Type B pancreatic cell (in vitro differentiated cells): ENCODE results near the gene FGF8. TPM values are rescaled to one million over a fixed set of nuclear protein-coding genes. Genes with fewer than 3 reads are reported as not detected.

Experiments used
- DNase-seq: peaks from one replicate; pipeline ENCODE4 v3.0.0; 2021; ENCODE audit warnings: mixed read lengths; ENCODE audit not compliant: unreplicated experiment; ENCODE audit errors: extremely low spot score
- H3K27ac Mint-ChIP-seq: 2 replicates; pipeline ENCODE4 v1.8.0; 2021; ENCODE audit warnings: mild to moderate bottlenecking, mixed read lengths
- H3K27me3 Mint-ChIP-seq: 2 replicates; pipeline ENCODE4 v1.8.0; 2021; ENCODE audit warnings: mixed read lengths
- H3K36me3 Mint-ChIP-seq: 2 replicates; pipeline ENCODE4 v1.8.0; 2021; ENCODE audit warnings: mixed read lengths
- H3K4me1 Mint-ChIP-seq: one replicate; pipeline ENCODE4 v1.8.0; 2021; ENCODE audit warnings: mixed read lengths; ENCODE audit not compliant: unreplicated experiment
- H3K4me3 Mint-ChIP-seq: 2 replicates; pipeline ENCODE4 v1.8.0; 2021; ENCODE audit warnings: mild to moderate bottlenecking, mixed read lengths
- H3K9me3 Mint-ChIP-seq: 2 replicates; pipeline ENCODE4 v1.8.0; 2021; ENCODE audit warnings: mixed read lengths
- total RNA-seq: library from RNA; stranded (reverse); gene quantifications from 2 replicates; pipeline ENCODE4 v1.2.1, GENCODE V29; 2021; ENCODE audit warnings: low replicate concordance
- TF ChIP-seq, protein P1 (sequence below): fragments of 200-600 bp; sonication (generic); conservative IDR thresholded peaks from 2 replicates; pipeline ENCODE4 v1.5.0; 2021; ENCODE audit warnings: antibody characterized with exemption, mild to moderate bottlenecking

FGF8 gene
- total RNA-seq, 1 donor from 2014 or later = 3.8 TPM

DNA sequence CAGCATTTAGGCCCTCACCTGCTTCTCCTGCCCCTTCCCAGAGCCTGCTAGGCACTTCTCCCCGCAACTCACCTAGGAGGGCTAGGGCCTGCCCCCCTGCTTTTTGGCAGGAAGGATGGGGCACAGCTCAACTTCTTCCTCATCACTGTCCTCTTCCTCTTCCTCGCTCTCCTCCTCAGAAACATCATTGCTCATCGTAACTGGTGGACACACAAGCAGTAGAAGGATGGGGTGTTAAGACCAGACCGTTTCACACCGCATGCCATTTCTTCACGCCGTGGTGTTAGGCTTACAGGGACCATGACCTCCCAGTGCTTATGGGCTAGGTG, 5.7 kb upstream of the FGF8 start:
- TF ChIP-seq, protein P1, sequence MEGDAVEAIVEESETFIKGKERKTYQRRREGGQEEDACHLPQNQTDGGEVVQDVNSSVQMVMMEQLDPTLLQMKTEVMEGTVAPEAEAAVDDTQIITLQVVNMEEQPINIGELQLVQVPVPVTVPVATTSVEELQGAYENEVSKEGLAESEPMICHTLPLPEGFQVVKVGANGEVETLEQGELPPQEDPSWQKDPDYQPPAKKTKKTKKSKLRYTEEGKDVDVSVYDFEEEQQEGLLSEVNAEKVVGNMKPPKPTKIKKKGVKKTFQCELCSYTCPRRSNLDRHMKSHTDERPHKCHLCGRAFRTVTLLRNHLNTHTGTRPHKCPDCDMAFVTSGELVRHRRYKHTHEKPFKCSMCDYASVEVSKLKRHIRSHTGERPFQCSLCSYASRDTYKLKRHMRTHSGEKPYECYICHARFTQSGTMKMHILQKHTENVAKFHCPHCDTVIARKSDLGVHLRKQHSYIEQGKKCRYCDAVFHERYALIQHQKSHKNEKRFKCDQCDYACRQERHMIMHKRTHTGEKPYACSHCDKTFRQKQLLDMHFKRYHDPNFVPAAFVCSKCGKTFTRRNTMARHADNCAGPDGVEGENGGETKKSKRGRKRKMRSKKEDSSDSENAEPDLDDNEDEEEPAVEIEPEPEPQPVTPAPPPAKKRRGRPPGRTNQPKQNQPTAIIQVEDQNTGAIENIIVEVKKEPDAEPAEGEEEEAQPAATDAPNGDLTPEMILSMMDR = no peak
- H3K4me3 Mint-ChIP-seq = peak overlapping the region; percentile 99
- H3K9me3 Mint-ChIP-seq = no peaks in the 10 kb centered on the region
- H3K27ac Mint-ChIP-seq = no peak overlapping the region
- H3K36me3 Mint-ChIP-seq = peaks cover 22% of the 10 kb centered on the region
- peaks cover 39% of the 10 kb centered on the region for H3K27me3 Mint-ChIP-seq
- peaks cover 46% of the 10 kb centered on the region for H3K4me1 Mint-ChIP-seq
- no peak for DNase-seq

DNA sequence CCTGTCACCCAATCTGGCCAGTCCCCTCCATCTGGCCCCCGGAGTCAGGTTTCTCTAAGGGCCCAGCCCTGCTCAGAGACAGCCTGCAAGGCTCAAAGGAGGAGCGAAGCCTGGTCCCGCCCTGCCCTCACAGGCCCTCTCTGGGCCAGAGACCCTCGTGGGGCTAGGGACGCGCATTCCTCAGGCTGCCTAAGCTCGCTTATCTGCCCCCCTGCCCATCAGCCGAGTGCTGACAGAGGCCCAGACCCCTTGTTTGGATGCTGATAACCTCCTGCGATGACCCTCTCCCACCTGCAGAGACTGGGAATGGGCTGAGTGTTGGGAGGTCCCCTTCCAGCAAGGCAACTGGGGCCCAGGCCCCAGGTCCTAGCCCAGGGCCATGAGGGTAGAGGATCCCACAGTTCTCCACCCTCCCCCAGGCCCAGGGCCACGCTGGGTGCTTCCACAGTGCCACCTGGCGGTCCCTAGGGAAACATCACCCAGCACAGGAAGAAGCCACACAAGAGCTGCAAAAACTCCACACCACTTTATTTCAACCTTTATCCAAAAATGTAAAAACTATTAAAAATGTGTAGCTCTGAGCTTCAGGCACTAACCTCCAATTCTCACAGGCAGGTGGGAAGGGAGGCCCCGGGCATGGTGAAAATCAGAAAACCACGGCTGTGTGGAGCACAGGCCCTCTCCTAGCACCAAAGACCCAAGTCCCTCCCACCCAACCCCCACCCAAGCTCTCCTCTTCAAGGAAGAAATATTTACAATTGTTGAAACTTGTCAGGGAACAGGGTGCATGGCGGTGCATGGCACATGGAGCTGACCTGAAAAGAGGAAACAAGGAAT, 5.1 kb upstream of the FGF8 start:
- peaks cover 40% of the 10 kb centered on the region for H3K27me3 Mint-ChIP-seq
- peak overlapping the region; percentile 99 for H3K4me3 Mint-ChIP-seq
- TF ChIP-seq, protein P1 = peak; percentile 96
- H3K9me3 Mint-ChIP-seq = no peaks in the 10 kb centered on the region
- peaks cover 46% of the 10 kb centered on the region for H3K4me1 Mint-ChIP-seq
- H3K27ac Mint-ChIP-seq = no peak overlapping the region
- peaks cover 21% of the 10 kb centered on the region for H3K36me3 Mint-ChIP-seq
- DNase-seq = no peak

DNA sequence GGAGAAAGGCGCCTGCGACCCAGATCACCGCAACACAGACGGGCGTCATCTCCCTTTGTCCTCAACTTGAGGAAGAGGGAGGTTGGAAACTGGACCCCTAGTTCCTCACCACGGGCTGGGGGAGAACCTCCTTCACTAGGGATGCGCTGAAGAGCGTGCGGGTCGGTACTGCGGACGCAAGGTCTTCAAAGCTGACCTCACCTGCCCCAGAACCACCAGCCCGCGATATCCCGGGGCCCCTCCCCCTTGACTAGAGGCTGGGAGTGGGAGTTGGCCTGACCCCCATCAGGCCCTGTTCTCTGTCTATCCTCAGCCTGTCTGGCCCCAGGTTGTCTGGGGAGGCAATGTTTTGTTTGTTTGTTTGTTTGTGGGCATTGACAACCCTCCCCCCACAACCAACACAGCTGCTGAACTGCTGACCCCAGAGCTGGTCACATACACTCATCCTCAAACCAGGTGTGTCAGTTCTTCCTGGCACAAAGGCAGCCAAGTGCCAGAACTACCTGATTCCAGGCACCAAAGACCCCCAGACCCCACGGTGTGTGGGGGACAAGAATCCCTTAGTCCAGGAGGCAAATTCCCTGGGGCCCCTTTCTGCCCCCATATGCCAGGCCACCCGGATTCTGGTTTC, 4.4 kb upstream of the FGF8 start:
- Mint-ChIP-seq H3K27ac (no peak overlapping the region), H3K4me3 (peak overlapping the region; percentile 77)

DNA sequence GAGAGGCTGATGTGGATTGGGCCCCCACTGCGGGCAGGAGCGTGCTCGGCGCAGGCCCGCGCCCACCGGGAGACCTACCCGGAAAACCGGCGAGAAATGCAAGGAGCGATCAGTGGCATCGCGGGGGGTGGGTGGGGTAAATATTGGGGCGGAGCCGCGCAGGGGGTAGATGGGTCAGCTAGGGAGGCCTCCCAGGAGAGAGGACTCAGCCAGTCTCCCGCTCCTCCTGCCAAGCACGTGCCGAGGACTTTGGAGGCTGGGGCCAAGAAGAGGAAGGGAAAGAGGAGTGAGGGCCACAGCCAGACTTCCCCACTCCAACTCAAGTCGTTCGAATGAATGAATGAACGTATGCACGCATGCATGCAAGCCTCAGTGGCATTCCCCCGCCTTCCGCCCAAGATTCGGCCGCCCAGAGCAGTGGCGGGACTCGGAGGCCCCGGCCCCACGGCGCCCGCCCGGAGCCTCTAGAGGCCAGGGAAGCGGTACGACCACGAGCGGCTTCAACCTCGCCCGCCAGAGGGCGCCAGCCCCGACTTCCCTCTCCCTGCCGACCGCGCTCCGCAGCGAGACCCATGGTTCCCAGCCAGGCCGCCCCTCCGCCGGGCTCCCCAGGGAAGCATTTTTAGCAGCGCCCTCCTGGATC, 3.8 kb upstream of the FGF8 start:
- Mint-ChIP-seq H3K36me3 (peaks cover 18% of the 10 kb centered on the region), H3K4me1 (peaks cover 43% of the 10 kb centered on the region), H3K27ac (no peak overlapping the region), H3K27me3 (peaks cover 48% of the 10 kb centered on the region), H3K9me3 (no peaks in the 10 kb centered on the region), H3K4me3 (peak overlapping the region; percentile 89)
- DNase-seq = peak; percentile 90
- TF ChIP-seq, protein P1 = peak; percentile 95

More for the DNA sequence above, 4.4 kb upstream of the FGF8 start:
- peaks cover 46% of the 10 kb centered on the region for H3K4me1 Mint-ChIP-seq
- peaks cover 18% of the 10 kb centered on the region for H3K36me3 Mint-ChIP-seq
- no peak for DNase-seq
- H3K27me3 Mint-ChIP-seq = peaks cover 42% of the 10 kb centered on the region
- TF ChIP-seq, protein P1 = peak; percentile 15
- H3K9me3 Mint-ChIP-seq = no peaks in the 10 kb centered on the region

DNA sequence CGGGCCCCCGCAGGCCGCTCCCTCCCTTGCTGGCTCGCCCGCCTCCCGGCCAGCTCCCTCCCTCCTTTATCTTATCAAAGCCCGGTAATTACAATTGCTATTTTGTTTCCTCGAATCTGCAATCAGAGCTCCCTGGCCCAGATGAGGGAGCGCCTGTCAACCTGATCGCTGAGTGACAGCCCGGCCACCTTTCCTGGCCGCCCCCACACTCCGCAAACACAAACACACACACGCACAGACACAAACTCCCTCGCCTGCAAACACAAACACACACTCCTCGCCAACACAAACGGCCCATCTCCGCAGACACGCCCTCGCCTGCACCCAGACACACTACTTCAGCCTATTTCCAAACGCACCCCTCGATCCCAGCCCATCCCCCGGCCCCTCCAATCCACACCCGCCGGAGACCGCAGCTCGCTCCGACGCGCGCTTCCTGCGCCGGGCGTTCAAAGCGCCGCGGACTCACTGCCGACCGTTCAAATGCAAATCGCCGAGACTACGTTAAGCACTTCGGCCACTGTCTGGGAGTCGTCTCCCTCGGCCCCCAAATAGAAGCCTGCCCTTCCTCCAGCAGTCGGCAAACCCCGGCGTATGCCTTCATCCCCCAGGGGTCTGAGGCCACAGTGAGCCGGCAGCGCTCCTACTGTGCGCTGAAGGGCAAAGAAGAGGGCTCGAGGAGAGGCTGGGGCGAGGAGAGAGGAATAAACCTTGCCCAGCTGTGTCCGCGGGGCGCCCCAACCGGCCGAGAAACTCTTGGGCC, 3.0 kb upstream of the FGF8 start:
- H3K27me3 Mint-ChIP-seq = peaks cover 55% of the 10 kb centered on the region
- peaks cover 40% of the 10 kb centered on the region for H3K4me1 Mint-ChIP-seq

More for the DNA sequence above, 3.0 kb upstream of the FGF8 start:
- Mint-ChIP-seq H3K4me3 (peak overlapping the region; percentile 89), H3K27ac (peak overlapping the region; percentile 71), H3K9me3 (no peaks in the 10 kb centered on the region), H3K36me3 (peaks cover 15% of the 10 kb centered on the region)
- DNase-seq = no peak
- TF ChIP-seq, protein P1 = no peak
